ENCODE data around the gene OR2T3.
"Not testable (repeated sequence)": the region's sequence is repeated elsewhere in the genome, so short reads cannot be mapped to it uniquely, and the experiment has no call there.

DNA sequence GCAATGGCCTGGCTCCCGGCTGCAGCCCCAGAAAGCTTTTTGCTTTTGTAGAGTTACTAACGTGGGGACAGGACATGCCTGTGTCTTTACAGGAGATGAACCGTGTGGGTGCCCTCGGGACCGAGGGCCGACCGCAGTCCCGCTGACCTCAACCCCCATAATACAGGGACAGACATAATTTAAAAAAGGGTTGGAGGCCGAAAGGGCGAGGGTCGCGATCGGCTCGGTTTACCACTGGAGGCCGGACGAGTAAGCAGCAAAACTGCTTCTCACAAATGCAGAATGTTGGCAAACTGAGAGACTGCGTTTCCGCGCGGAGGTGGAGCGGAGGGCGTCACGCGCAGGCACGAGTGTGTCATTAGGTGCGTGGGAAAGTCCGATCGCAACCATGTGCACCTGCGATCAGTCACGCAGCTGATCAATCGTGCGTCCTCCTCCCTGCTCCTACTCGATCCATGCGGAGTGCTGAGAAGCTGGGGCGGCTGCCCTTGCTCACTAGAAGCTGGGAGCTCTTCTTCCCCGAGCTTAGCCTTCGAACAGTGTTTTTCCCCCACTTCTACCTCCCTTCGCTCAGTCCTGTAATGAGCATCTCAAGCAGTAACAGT lies 39.2 kb upstream of the OR2T3 start:
- not testable (repeated sequence) for TF ChIP-seq POLR2A, POLR2AphosphoS5 (IDR thresholded peaks at IDR 0.05)
- TF ChIP-seq, protein P1, sequence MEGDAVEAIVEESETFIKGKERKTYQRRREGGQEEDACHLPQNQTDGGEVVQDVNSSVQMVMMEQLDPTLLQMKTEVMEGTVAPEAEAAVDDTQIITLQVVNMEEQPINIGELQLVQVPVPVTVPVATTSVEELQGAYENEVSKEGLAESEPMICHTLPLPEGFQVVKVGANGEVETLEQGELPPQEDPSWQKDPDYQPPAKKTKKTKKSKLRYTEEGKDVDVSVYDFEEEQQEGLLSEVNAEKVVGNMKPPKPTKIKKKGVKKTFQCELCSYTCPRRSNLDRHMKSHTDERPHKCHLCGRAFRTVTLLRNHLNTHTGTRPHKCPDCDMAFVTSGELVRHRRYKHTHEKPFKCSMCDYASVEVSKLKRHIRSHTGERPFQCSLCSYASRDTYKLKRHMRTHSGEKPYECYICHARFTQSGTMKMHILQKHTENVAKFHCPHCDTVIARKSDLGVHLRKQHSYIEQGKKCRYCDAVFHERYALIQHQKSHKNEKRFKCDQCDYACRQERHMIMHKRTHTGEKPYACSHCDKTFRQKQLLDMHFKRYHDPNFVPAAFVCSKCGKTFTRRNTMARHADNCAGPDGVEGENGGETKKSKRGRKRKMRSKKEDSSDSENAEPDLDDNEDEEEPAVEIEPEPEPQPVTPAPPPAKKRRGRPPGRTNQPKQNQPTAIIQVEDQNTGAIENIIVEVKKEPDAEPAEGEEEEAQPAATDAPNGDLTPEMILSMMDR (IDR thresholded peaks at IDR 0.05 in 8 of 11, conservative IDR thresholded peaks at IDR 0.05 in 3 of 11), result not testable (repeated sequence)

Measured in spleen (tissue), 7 donors.